CD4-positive, alpha-beta T cell treated with Interleukin-2 at 100 ng/mL for 4 hours (primary cell): ENCODE measurements around the gene RECQL5.
"Not testable (repeated sequence)": the region's sequence is repeated elsewhere in the genome, so short reads cannot be mapped to it uniquely, and the experiment has no call there.

Experiments used
- DNase-seq: peaks from one replicate; pipeline ENCODE4 v3.0.0-alpha.2; 2020; ENCODE audit warnings: low spot score

The RECQL5 gene

GRCh38 chr17:75616521-75617122, 50.3 kb downstream of the RECQL5 start:
- no peak for DNase-seq

DNA sequence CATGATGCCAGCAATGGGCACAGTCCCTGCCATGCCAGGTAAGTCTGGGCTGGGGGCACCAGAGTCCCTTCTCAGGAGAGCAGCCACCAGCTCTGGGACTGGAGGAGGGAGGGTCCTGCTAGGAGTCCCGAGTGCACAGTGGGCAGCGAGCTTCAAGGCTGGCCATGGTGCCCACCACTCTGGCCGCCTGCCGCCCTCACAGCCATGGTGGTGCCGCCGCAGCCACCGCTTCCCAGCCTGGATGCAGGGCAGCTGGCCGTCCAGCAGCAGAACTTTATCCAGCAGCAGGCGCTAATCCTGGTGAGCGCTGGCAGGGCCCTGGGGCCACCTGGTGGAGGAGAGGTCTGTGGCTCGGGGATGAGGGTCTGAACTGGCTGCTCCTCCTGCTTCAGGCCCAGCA, 51.7 kb downstream of the RECQL5 start:
- no peak for DNase-seq

GRCh38 chr17:75614556-75615270, 52.2 kb downstream of the RECQL5 start:
- DNase-seq: no peak

DNA sequence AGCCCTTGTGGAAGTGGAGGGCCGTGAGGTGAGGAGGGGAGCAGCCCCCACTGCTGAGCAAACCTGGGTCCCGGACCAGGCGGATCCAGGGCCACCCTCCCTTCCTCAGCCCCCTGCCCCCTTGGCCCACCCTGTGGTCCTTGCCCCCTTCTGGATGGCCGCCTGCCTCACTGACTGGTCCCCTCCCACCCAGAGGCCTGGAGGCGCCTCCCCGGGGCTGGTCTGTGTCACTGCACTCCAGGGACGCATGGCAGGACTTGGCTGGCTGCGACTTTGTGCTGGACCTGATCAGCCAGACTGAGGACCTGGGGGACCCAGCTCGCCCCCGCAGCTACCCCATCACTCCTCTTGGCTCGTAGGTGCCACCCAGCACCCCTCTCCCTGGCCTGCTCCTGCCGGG, 52.9 kb downstream of the RECQL5 start:
- no peak for DNase-seq

DNA sequence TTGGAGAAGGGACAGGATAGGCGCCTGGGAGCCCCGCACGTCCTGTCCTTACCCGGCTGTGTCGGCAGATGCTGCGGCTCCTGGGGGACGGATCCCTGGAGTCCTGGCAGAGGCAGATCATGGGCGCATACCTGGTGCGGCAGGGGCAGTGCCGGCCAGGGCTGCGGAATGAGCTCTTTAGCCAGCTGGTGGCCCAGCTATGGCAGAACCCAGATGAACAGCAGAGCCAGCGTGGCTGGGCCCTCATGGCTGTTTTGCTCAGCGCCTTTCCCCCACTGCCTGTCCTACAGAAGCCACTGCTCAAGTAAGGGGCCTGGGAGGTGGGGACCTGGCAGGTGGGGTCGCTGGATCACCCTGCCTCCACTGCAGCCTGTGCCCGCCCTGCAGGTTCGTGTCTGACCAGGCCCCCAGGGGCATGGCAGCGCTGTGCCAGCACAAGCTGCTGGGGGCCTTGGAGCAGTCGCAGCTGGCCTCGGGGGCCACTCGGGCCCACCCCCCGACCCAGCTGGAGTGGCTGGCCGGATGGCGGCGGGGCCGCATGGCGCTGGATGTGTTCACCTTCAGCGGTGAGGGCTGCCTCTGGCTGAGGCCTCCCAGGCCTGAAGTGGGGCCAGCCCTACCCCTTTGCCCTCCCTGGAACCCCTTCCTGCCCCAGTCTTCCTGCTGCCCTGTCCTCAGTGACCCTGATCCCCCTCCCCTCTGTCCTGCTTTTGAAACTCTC, 53.9 kb downstream of the RECQL5 start:
- DNase-seq: no peak

DNA sequence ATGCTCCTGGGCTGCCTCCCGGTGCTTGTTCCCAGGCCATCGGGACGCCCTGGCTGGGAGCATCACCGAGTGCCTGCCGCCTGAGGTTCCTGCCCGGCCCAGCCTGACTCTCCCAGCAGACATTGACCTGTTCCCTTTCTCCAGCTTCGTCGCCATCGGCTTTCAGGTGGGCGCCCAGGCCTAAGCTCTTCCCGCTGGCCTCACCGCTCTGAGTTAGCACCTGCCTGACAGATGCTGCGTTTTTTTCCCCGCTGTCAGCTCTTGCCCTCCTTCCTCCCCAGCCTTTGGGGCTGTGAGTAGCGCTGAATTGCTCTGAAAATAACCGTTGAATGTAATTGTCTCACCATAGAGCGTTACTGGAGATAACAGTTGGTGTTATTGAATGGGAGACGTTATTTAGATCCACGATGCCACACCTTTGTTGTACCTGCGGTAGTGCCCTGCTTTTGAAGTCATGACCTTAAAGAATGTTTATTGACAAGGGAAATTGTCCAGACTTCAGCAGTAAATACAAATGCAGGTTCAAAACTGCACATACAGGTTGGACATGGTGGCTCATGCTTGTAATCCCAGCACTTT, 55.0 kb downstream of the RECQL5 start:
- no peak for DNase-seq

DNA sequence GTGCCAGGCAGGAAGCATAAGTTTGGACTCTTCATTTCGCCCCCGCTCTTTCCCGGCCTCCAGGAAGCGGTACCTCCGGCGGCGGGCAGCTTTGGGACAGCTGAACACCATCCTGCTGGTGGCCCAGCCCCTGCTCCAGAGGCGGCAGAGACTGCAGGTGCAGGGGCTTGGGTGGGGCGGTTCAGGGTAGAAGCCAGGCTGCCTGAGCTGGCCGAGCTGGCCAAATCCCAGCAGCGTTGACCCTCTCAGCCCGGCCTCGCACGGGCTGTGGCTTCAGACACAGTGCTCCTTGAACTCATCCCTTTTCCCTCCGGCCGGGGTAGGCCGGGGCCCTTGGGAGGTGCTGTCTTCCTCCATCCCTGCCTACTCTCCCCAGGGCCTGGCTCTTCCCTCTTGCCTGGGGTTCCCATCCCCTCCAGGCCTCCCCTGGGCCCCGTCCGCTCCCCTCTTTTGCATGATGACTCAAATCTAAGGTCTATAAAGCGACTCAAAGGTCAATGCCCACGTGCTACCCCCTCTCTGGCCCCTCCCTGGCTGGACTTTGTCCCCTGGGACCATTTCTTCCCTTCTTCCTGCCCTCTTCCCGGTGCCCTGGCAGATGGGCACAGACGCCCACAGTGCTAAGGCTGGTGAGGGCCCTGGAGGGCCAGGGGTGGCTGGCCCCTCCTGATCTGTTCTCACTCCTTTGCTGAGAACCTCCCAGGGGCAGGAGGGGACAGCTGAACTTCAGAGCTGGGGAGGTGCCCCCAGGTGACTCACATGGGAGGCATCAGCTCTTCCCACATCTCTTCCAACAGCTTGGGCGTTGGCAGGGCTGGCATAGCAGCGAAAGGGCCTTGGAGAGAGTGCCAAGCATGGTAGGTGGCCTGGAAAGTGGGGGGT, 56.6 kb downstream of the RECQL5 start:
- DNase-seq: no peak

GRCh38 chr17:75607086-75607485, 59.9 kb downstream of the RECQL5 start:
- no peak for DNase-seq

GRCh38 chr17:75605790-75606189, 61.2 kb downstream of the RECQL5 start:
- no peak for DNase-seq

DNA sequence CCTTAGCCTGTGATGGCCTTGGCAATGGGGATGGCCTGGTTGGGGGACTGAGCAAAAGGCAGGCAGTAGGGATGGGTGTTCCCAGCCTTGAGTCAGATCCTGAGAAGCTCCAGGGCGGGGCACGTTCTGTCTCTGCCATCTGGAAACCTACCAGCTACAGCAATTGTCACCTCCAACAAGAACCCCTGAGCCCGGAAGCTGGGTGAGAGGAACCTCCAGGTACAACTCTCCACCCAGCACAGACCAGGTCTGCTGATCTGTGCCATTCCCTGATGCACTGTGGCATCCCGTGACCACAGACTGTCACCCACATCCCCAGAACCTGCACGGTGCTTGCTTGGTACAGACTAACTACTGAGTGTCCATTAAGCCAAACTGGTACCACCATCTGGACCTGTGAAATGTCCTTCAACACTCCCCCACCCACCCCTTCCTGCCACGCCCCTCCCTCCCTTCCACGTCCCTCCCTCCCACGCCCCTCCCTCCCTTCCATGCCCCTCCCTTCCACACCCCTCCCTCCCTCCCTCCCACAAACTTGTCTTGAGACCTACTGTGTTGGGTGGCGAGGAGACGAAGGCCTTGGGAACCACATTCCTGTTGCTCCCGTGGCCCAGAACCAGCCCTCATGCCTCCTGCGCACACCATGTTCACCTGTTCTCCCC, 62.8 kb downstream of the RECQL5 start:
- DNase-seq: no peak

GRCh38 chr17:75603123-75603522, 63.8 kb downstream of the RECQL5 start:
- no peak for DNase-seq

- no peak for DNase-seq
These were observed 64.3 kb downstream of the RECQL5 start for GRCh38 chr17:75602644-75603043.

GRCh38 chr17:75601057-75601987, 65.6 kb downstream of the RECQL5 start:
- DNase-seq: peak; percentile 63

GRCh38 chr17:75596320-75597087, 70.5 kb downstream of the RECQL5 start:
- DNase-seq: no peak

DNA sequence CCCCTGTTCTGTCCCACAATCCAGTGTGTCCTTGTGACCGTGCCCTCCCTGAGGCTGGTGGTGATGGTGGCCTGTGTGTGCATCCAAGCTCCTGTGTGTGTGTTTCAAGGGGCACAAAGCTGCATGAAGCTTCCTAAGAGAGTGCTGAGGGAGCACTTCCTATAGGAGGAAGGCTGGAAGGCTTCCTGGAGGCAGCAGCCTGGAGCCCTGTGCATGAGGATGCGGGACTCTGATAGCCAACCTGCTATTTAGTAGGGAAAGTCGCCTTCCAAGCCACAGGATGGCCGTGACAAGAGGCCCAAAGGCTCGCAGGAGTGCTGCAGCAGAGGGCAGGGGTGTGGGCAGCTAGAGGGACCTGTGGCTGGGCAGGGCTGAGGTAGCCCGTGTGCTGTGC, 71.0 kb downstream of the RECQL5 start:
- no peak for DNase-seq

DNA sequence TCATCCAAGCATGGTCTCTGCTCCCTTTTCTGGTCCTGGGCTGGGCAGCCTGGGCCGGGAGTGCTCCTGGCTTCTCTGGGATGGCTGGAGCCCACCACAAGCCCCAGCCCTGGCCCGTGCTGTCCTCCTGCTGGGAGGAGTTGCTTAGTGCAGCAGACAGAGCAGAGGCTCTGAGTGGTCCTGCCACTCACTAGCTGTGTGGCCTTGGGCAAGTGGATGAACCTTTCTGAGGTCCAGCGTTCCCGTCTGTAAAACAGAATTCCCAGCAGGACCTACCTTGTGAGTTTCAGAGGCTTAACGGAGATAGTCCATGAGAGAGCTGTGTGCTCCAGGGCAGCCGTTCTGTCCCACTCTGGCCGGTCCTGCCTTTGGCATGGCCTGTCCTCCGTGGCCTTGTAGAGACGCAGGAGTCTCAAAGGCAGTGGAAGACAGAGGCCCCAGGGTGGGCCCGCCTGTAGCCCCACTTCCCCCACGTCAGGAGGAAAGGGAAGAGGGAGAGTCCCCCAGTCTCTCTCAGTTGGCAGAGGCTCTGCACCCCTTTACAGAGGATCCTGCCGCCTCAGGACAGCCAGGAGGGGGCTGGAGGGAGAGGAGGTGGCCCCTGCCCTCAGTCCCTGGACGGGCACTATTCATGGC, 71.6 kb downstream of the RECQL5 start:
- DNase-seq: no peak

GRCh38 chr17:75594499-75595283, 72.3 kb downstream of the RECQL5 start:
- DNase-seq: no peak

- DNase-seq: not testable (repeated sequence)
These were observed 73.5 kb downstream of the RECQL5 start for GRCh38 chr17:75593430-75593829.
